Spinal cord (tissue), 10 donors: ENCODE results near the gene HRAS. TPM values are rescaled to one million over a fixed set of nuclear protein-coding genes. Genes with fewer than 3 reads are reported as not detected.

Source experiments
- DNase-seq, 6 donors: peaks; one replicate each; pipeline versions ENCODE4 v3.0.0 to v3.0.0-alpha.2; 2013 to 2015; ENCODE audit warnings: low spot score in 6 of 6, low read depth in 4 of 6
- H3K27ac ChIP-seq: one replicate; pipeline ENCODE4 v1.5.1; 2013; ENCODE audit warnings: low read depth, low read length, control low read depth
- H3K27me3 ChIP-seq: one replicate; pipeline ENCODE4 v1.6.1; 2013; ENCODE audit warnings: low read length; ENCODE audit not compliant: control insufficient read depth, insufficient read depth
- H3K36me3 ChIP-seq: one replicate; pipeline ENCODE4 v1.6.1; 2013; ENCODE audit warnings: low read length; ENCODE audit not compliant: control insufficient read depth, insufficient read depth
- H3K4me1 ChIP-seq: one replicate; pipeline ENCODE4 v1.6.1; 2013; ENCODE audit warnings: low read length; ENCODE audit not compliant: control insufficient read depth, insufficient read depth
- H3K4me3 ChIP-seq: one replicate; pipeline ENCODE4 v1.5.1; 2013; ENCODE audit warnings: low read depth, low read length, control low read depth
- H3K9me3 ChIP-seq: one replicate; pipeline ENCODE4 v1.6.1; 2013; ENCODE audit warnings: low read length; ENCODE audit not compliant: control insufficient read depth, insufficient read depth
- WGBS: methylation state at CpG from one replicate; pipeline ENCODE4 v1.1.5; 2013; ENCODE audit warnings: missing lambda C conversion rate; ENCODE audit not compliant: insufficient coverage; 5-methylcytosine and 5-hydroxymethylcytosine counted together
- polyA plus RNA-seq, 2 donors: library from polyadenylated mRNA; unstranded; fragments of 120-200 nt; gene quantifications; one replicate each; pipeline ENCODE4 v1.2.1, GENCODE V29; 2013; ENCODE audit not compliant: insufficient read length in 2 of 2
- total RNA-seq, 2 donors: library from RNA; depleted of rRNA in 1 of 2; stranded (reverse); fragments of 120-200 nt in 1 of 2; fragments of >200 nt in 1 of 2; gene quantifications; one replicate each; pipeline versions ENCODE4 v1.2.3 to v1.2.4, GENCODE V29; 2013 to 2014
- donor health status: healthy.

Gene HRAS
- total and polyA plus RNA-seq, 4 donors: 31.7 to 147 (median 99.3) TPM

DNA sequence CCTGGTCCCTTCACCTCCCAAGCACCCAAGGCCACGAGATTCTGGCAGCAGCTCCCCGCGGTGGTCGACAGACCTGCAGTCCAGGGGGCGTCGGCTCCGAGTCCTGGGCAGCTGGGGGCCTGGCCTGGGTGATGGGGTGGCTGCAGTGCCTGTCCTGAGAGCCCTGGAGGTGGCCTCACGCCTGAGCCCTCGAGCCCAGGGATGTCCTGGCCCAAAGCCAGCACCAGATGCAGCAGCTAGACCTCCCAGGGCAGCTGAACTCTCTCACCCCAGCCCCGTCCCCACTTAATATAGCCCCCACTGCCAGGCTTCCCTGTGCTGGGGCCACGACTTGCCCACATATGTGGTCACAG is 18.6 kb upstream of the HRAS start:
- no peaks in the 10 kb centered on the region for H3K9me3 ChIP-seq
- DNase-seq: no peak
- peaks cover 54% of the 10 kb centered on the region for H3K36me3 ChIP-seq
- H3K4me3 ChIP-seq: no peak overlapping the region
- no peak overlapping the region for H3K27ac ChIP-seq
- peaks cover 20% of the 10 kb centered on the region for H3K4me1 ChIP-seq
- 59% methylated on average over 8 of the region's 11 CpGs for WGBS
- H3K27me3 ChIP-seq: peaks cover 44% of the 10 kb centered on the region

DNA sequence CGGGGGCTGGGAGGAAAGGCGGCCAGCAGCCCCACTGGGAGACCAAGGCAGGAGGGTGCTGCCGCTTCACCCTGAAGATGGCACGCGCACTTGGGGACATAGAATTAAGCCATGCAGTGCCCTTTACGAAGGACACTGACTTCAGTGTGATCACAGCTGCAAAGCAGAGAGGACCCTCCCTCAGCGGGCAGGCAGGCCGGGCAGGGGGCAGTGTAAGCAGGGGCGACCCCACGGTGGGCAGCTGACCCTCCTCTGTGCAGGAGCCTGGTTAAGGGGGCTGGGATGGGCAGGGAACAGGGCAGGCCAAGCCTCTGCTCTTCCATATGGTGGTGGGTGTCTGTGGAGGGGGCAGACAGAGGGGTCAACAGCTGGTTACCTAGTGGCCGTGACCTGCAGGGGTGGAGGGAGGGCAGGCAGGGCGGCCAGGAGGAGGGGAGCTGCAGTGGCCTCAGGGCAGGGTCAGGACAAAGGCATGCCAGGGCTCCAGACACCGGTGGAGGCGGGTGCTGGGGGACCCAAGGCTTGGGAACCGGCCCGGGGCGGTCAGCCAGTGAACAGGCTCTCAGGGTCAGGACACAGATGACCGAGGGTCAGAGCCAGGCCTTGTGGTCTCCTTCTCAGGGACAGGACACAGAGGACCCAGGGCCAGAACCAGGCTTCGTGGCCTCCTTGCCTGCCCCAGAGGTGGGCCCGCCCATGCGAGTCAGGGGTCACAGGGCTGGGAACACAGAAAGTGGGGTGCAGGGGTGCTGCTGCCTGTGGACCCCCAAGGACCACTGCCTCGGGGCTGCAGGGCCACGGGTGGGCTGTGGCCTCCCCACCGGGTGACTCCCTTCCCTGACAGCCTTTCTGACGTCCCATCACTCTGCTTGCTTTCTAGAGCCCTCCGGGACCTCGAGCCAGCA is 18.0 kb upstream of the HRAS start:
- H3K36me3 ChIP-seq: peaks cover 49% of the 10 kb centered on the region
- peaks cover 38% of the 10 kb centered on the region for H3K27me3 ChIP-seq
- peaks cover 20% of the 10 kb centered on the region for H3K4me1 ChIP-seq
- no peak for DNase-seq
- WGBS: 79% methylated on average over 27 of the region's 27 CpGs
- no peak overlapping the region for H3K27ac ChIP-seq
- H3K9me3 ChIP-seq: no peaks in the 10 kb centered on the region
- H3K4me3 ChIP-seq: no peak overlapping the region

DNA sequence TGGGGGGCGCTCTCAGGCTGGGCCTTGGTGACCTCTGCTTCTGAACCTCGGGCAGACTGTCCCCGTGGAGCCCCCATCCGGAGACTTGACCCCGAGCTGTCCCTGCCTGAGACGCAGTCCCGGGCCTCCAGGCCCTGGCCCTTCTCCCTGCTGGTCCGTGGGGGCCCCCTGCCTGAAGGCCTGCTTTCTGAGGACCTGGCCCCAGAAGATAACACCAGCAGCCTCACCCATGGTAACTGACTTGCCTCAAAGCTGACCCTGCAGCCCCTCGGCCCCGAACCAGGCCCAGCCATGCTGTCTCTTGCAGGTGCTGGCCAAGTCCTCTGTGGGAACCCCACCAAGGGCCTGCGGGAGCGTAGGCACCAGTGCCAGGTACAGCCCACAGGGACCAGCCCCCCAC is 16.2 kb upstream of the HRAS start:
- peaks cover 21% of the 10 kb centered on the region for H3K27me3 ChIP-seq
- WGBS: 80% methylated on average over 12 of the region's 12 CpGs

DNA sequence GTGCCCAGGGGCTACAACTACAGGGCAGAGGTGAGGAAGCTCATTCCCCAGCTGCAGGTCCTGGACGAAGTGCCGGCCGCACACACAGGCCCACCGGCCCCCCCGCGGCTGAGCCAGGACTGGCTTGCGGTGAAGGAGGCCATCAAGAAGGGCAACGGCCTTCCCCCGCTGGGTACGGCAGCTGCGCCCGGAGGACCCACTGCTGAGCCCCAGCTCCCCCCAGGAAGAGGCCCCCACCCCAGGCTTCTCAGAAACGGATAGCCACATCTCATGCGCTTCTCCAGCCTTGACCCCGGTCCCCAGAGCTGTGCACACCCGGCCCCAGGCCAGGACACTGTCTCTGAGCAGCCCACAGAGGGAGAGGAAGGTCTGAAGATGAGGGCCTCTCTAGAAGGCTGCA is 15.8 kb upstream of the HRAS start:
- Histone ChIP-seq H3K4me1 (peaks cover 11% of the 10 kb centered on the region), H3K9me3 (no peaks in the 10 kb centered on the region), H3K4me3 (no peak overlapping the region), H3K36me3 (peaks cover 51% of the 10 kb centered on the region), H3K27ac (no peak overlapping the region), H3K27me3 (peaks cover 16% of the 10 kb centered on the region)
- DNase-seq: no peak
- 64% methylated on average over 15 of the region's 16 CpGs for WGBS

More for the DNA sequence above, 16.2 kb upstream of the HRAS start:
- Histone ChIP-seq H3K36me3 (peaks cover 50% of the 10 kb centered on the region), H3K9me3 (no peaks in the 10 kb centered on the region), H3K4me1 (peaks cover 16% of the 10 kb centered on the region), H3K4me3 (no peak overlapping the region), H3K27ac (no peak overlapping the region)
- DNase-seq: no peak

DNA sequence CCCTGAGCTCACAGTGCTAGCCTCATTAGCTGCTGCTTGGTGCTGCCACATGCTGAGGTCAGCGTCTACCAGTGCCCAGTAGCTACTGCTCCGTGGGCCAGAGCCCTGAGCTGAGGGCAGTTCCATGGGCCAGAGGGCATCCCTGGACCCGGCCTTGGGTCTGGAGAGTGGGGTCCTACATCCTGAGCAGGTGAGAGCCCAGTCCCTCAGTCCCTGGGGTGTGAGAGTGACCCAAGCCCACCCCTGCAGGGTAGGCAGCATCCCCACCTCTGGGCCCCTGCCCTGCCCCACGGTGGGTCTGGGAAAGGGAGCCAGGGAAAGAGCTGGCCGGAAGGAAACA is 15.3 kb upstream of the HRAS start:
- Histone ChIP-seq H3K27ac (no peak overlapping the region), H3K27me3 (peaks cover 14% of the 10 kb centered on the region), H3K36me3 (peaks cover 51% of the 10 kb centered on the region), H3K9me3 (no peaks in the 10 kb centered on the region), H3K4me1 (peaks cover 10% of the 10 kb centered on the region), H3K4me3 (no peak overlapping the region)
- 75% methylated on average over 3 of the region's 5 CpGs for WGBS
- DNase-seq: no peak

DNA sequence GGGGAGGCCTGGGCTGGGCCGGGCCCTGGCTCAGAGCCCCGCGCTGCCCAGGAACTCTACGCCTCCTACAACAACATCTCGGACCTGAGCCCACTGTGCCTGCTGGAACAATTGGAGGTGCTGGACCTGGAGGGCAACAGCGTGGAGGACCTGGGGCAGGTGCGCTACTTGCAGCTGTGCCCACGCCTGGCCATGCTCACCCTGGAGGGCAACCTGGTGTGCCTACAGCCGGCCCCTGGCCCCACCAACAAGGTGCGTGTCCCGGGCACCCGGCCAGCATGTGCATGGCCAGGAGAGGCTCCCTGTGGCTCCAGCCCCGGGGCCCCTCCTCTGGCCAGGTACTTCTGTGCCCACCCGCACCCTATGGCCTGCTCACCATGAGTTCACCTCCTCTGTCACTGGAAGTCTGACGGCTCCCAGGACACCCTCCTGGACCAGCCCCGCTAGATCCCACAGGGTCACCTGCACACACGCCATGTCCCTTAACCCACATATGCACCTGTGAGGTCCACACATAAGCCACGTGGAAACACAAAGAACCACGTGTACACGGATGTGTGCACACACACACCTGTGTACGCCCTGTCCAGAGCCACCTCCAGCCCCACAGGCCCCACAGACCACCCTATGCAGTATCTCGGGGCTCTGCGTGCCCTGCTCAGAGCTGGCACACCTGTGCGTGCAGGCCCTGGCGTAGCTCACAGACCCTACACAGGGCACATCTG is 14.8 kb upstream of the HRAS start:
- H3K9me3 ChIP-seq: no peaks in the 10 kb centered on the region
- H3K4me3 ChIP-seq: no peak overlapping the region
- no peak overlapping the region for H3K27ac ChIP-seq
- peaks cover 55% of the 10 kb centered on the region for H3K36me3 ChIP-seq
- no peak for DNase-seq
- WGBS: 89% methylated on average over 25 of the region's 25 CpGs
- H3K4me1 ChIP-seq: peaks cover 9% of the 10 kb centered on the region
- peaks cover 9% of the 10 kb centered on the region for H3K27me3 ChIP-seq

DNA sequence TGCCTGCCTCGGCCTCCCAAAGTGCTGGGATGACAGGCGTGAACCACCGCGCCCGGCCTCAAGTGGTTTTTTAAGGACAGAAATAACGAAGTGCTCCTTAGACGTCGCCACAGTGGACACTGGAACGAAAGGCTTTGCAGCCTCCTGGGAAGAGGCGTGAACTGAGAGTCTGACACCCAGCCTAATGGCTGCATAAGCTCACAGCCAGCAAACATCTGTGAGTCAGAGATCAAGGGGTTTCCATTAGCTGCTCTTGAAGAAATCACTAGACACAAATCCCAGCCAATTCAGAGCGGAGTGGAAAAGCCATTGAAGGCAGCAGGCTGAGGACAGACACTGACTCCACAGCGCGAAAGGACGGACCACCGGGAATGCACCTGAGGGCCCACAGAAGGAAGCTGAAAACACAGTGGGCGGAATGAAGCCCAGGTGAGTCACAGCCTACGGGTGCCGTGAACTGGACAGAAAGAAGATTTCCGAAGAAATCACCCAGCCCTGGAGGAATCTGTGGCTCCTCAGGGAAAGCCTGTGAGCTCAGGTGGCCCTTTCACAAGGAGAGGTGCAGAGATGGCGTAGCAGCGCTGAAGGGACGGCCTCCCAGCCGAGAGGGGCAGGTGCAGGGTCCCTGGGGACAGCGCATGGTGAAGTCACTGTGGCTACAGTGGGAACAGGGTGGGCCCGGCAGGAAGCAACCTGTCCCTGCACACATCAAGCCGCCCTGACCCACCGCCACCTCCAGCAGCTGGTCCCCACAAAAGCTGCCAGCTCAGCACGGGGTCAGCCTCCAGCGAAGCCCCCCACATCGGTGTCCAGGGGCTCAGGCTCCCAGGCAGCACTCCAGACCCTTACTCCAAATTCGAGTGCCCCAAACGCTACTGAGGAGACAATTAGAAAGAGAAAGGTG is 13.6 kb upstream of the HRAS start:
- H3K36me3 ChIP-seq: peaks cover 64% of the 10 kb centered on the region
- H3K9me3 ChIP-seq: no peaks in the 10 kb centered on the region
- no peak overlapping the region for H3K4me3 ChIP-seq
- DNase-seq: no peak
- H3K27me3 ChIP-seq: peaks cover 1% of the 10 kb centered on the region
- H3K27ac ChIP-seq: no peak overlapping the region
- H3K4me1 ChIP-seq: no peaks in the 10 kb centered on the region
- WGBS: 84% methylated on average over 31 of the region's 32 CpGs

DNA sequence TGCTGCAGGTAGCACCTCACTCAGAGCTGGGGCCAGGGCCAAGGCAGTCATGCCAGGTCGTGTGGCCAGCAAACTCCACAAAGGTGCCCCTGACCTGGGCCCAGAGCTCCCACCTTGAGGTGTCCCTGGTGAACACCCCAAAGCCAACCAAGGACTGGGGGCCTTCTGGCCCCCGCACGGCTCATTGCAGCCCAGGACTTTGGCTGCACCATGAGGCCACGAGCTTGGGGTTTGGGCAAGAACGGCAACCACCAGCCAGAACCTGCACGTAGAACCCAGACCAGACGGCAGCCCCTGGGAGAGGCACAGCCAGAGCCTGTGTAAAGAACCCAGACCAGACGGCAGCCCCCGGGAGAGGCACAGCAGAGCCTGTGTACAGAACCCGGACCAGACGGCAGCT is 9.8 kb upstream of the HRAS start:
- Histone ChIP-seq H3K36me3 (peaks cover 50% of the 10 kb centered on the region), H3K27ac (no peak overlapping the region), H3K9me3 (no peaks in the 10 kb centered on the region), H3K27me3 (no peaks in the 10 kb centered on the region), H3K4me1 (no peaks in the 10 kb centered on the region), H3K4me3 (no peak overlapping the region)
- WGBS: 88% methylated on average over 11 of the region's 11 CpGs
- no peak for DNase-seq

GRCh38 chr11:544817-545166 is 9.4 kb upstream of the HRAS start:
- no peak overlapping the region for H3K4me3 ChIP-seq
- no peaks in the 10 kb centered on the region for H3K4me1 ChIP-seq
- WGBS: 93% methylated on average over 5 of the region's 5 CpGs
- no peak for DNase-seq
- peaks cover 48% of the 10 kb centered on the region for H3K36me3 ChIP-seq
- H3K9me3 ChIP-seq: no peaks in the 10 kb centered on the region
- H3K27ac ChIP-seq: no peak overlapping the region
- H3K27me3 ChIP-seq: no peaks in the 10 kb centered on the region
